Choroid plexus epithelial cell (primary cell): ENCODE data around the gene LYPD6B.

Source experiments
- DNase-seq: peaks from one replicate; pipeline ENCODE4 v3.0.0-alpha.2; 2010; ENCODE audit warnings: low read depth
- H3K4me3 ChIP-seq: 2 replicates; pipeline ENCODE4 v1.5.1; 2011; ENCODE audit warnings: low read depth, mild to moderate bottlenecking, control low read depth, low read length, moderate library complexity
- TF ChIP-seq, protein P1 (sequence below): conservative IDR thresholded peaks from 2 replicates; pipeline ENCODE4 v1.5.1; 2011; ENCODE audit warnings: low read depth, mild to moderate bottlenecking, control low read depth, inconsistent platforms, low read length, moderate library complexity

LYPD6B gene

DNA sequence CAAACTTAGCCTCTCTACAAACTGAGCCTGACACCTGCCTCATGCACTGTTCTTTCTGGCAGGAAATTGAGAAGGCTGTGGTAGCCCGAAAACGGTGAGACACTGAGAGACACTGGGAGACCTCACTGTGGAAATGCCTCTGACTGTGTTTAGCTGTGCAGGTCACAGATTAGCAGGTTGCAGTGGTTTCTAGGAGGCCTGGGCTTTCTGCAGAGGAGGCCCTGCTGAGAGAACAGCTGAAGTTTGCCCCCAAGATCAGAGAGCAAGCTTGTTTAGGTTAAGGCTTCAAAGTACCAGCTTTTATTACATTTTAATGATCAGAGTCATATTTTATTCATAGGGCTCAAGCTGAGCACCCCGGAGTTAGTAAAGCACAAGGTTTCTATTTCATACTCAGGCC lies 223.2 kb downstream of the LYPD6B start:
- TF ChIP-seq, protein P1, sequence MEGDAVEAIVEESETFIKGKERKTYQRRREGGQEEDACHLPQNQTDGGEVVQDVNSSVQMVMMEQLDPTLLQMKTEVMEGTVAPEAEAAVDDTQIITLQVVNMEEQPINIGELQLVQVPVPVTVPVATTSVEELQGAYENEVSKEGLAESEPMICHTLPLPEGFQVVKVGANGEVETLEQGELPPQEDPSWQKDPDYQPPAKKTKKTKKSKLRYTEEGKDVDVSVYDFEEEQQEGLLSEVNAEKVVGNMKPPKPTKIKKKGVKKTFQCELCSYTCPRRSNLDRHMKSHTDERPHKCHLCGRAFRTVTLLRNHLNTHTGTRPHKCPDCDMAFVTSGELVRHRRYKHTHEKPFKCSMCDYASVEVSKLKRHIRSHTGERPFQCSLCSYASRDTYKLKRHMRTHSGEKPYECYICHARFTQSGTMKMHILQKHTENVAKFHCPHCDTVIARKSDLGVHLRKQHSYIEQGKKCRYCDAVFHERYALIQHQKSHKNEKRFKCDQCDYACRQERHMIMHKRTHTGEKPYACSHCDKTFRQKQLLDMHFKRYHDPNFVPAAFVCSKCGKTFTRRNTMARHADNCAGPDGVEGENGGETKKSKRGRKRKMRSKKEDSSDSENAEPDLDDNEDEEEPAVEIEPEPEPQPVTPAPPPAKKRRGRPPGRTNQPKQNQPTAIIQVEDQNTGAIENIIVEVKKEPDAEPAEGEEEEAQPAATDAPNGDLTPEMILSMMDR = no peak
- DNase-seq = no peak
- H3K4me3 ChIP-seq = no peak overlapping the region
